ENCODE data around the gene ZDHHC5. TPM values are rescaled to one million over a fixed set of nuclear protein-coding genes. Genes with fewer than 3 reads are reported as not detected.

ZDHHC5 gene
- total and polyA plus RNA-seq, 2 of the 13 experiments (the other 11 are each of a cell fraction or from before 2014, with no cell fraction given) = 26.6 to 34.0 TPM

DNA sequence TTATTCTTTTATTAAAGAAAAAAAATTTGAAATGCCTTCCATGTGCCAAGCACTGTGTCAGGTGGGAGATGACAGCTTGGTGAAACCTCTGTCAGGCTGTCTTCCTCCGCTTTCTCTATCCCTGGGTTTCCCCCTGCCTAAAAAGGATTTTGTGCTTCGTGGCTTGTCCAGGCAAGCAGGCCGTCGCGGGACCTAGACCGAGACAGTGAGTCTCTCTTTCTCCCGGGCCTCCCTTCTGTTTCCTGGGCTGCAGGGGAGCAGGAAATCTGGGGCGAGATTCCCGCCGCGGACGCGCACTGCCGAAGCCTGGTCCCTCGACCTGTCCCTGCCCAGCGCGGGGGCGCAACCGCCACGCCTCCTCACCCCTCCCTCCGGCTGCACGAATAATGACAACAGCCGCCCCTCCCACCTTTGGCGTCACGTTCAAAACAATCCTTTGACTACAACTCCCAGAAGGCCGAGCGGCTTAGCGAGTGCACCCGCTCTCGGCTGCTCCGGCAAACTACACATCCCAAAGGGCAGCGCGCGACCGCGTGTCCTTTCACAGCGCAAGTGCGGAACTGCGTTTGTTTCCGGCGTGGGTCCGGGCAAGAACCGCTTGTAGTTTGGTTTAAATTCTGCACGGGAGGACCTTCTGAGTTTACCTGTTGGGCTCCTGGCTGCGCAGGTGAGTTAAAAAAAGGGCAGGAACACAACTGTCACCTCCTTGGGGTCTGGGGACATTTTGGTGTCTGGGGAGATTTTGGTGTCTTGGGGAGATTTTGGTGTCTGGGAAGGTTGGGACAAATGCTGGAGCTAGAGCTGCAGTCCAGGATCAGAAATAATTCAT is 10.5 kb upstream of the ZDHHC5 start, which contains the start of gene CLP1 (continued):
- TF ChIP-seq MTF1 (CRISPR knock-in tag; IDR thresholded peaks at IDR 0.05) (peak; percentile 90; the same call in 1 of the 2 replicates), KDM6A (CRISPR knock-in tag; IDR thresholded peaks at IDR 0.05; ENCODE audit: low read depth) (no peak), ZFP62 (CRISPR knock-in tag; IDR thresholded peaks at IDR 0.05) (no peak), NFKBIZ (CRISPR knock-in tag; IDR thresholded peaks at IDR 0.05) (no peak), MZF1 (CRISPR knock-in tag; IDR thresholded peaks at IDR 0.05; ENCODE audit: borderline replicate concordance) (no peak), RELA (CRISPR knock-in tag; IDR thresholded peaks at IDR 0.05) (no peak), ZNF780A (CRISPR knock-in tag; IDR thresholded peaks at IDR 0.05) (peak; percentile 73; the same call in 1 of the 2 replicates), HMG20B (CRISPR knock-in tag; conservative IDR thresholded peaks at IDR 0.05) (0 out of 2 replicates have a peak, but pooled peaks have one; percentile 13), ZNF737 (CRISPR knock-in tag; IDR thresholded peaks at IDR 0.05; ENCODE audit: borderline replicate concordance) (no peak), KMT2A (CRISPR knock-in tag; IDR thresholded peaks at IDR 0.05) (no peak; the same call in 1 of the 2 replicates), POLR2AphosphoS2 (IDR thresholded peaks at IDR 0.05; ENCODE audit: low read depth, low read length) (no peak), HMGA1 (CRISPR knock-in tag; conservative IDR thresholded peaks at IDR 0.05) (no peak), ZNF180 (CRISPR knock-in tag; IDR thresholded peaks at IDR 0.05; ENCODE audit: borderline replicate concordance, low read depth) (no peak), DNMT3B (CRISPR knock-in tag; conservative IDR thresholded peaks at IDR 0.05) (no peak; the same call in 1 of the 2 replicates), ZNF552 (CRISPR knock-in tag; IDR thresholded peaks at IDR 0.05; ENCODE audit: borderline replicate concordance) (0 out of 2 replicates have a peak, but pooled peaks have one; percentile 35), ATRX (CRISPR knock-in tag; IDR thresholded peaks at IDR 0.05; ENCODE audit: borderline replicate concordance) (no peak), NFKB2 (CRISPR knock-in tag; IDR thresholded peaks at IDR 0.05; ENCODE audit: borderline replicate concordance) (peak; percentile 55; the same call in 1 of the 2 replicates), ZNF317 (CRISPR knock-in tag; IDR thresholded peaks at IDR 0.05) (peak; percentile 62; the same call in 1 of the 2 replicates), SP140L (CRISPR knock-in tag; IDR thresholded peaks at IDR 0.05; ENCODE audit: borderline replicate concordance) (no peak)
- TF ChIP-seq, protein P1, sequence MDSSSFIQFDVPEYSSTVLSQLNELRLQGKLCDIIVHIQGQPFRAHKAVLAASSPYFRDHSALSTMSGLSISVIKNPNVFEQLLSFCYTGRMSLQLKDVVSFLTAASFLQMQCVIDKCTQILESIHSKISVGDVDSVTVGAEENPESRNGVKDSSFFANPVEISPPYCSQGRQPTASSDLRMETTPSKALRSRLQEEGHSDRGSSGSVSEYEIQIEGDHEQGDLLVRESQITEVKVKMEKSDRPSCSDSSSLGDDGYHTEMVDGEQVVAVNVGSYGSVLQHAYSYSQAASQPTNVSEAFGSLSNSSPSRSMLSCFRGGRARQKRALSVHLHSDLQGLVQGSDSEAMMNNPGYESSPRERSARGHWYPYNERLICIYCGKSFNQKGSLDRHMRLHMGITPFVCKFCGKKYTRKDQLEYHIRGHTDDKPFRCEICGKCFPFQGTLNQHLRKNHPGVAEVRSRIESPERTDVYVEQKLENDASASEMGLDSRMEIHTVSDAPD (CRISPR knock-in tag; IDR thresholded peaks at IDR 0.05) = no peak
- TF ChIP-seq, protein P2, sequence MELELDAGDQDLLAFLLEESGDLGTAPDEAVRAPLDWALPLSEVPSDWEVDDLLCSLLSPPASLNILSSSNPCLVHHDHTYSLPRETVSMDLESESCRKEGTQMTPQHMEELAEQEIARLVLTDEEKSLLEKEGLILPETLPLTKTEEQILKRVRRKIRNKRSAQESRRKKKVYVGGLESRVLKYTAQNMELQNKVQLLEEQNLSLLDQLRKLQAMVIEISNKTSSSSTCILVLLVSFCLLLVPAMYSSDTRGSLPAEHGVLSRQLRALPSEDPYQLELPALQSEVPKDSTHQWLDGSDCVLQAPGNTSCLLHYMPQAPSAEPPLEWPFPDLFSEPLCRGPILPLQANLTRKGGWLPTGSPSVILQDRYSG (CRISPR knock-in tag; IDR thresholded peaks at IDR 0.05) = no peak
- TF ChIP-seq, protein P3, sequence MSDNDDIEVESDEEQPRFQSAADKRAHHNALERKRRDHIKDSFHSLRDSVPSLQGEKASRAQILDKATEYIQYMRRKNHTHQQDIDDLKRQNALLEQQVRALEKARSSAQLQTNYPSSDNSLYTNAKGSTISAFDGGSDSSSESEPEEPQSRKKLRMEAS (IDR thresholded peaks at IDR 0.05) = peak; percentile 92
- TF ChIP-seq, protein P4, sequence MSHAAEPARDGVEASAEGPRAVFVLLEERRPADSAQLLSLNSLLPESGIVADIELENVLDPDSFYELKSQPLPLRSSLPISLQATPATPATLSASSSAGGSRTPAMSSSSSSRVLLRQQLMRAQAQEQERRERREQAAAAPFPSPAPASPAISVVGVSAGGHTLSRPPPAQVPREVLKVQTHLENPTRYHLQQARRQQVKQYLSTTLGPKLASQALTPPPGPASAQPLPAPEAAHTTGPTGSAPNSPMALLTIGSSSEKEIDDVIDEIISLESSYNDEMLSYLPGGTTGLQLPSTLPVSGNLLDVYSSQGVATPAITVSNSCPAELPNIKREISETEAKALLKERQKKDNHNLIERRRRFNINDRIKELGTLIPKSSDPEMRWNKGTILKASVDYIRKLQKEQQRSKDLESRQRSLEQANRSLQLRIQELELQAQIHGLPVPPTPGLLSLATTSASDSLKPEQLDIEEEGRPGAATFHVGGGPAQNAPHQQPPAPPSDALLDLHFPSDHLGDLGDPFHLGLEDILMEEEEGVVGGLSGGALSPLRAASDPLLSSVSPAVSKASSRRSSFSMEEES (CRISPR knock-in tag; IDR thresholded peaks at IDR 0.05) = peak; percentile 82
